Progenitor cell of endocrine pancreas (in vitro differentiated cells): Measurements from ENCODE around the gene GMDS. TPM values are rescaled to one million over a fixed set of nuclear protein-coding genes. Genes with fewer than 3 reads are reported as not detected.

Experiments used
- DNase-seq: peaks from one replicate; pipeline ENCODE4 v3.0.0; 2021; ENCODE audit warnings: low spot score; ENCODE audit not compliant: unreplicated experiment
- H3K27ac Mint-ChIP-seq: 2 replicates; pipeline ENCODE4 v1.8.0; 2021; ENCODE audit warnings: mild to moderate bottlenecking, moderate library complexity, mixed read lengths
- H3K27me3 Mint-ChIP-seq: 2 replicates; pipeline ENCODE4 v1.8.0; 2021; ENCODE audit warnings: mixed read lengths
- H3K36me3 Mint-ChIP-seq: 2 replicates; pipeline ENCODE4 v1.8.0; 2022; ENCODE audit warnings: mixed read lengths; ENCODE audit not compliant: insufficient read depth
- H3K4me1 Mint-ChIP-seq: 2 replicates; pipeline ENCODE4 v1.8.0; 2021; ENCODE audit warnings: low read depth, mixed read lengths
- H3K4me3 Mint-ChIP-seq: 2 replicates; pipeline ENCODE4 v1.8.0; 2021; ENCODE audit warnings: low read depth, mild to moderate bottlenecking, moderate library complexity, mixed read lengths
- H3K9me3 Mint-ChIP-seq: 2 replicates; pipeline ENCODE4 v1.8.0; 2021; ENCODE audit warnings: low read depth, mixed read lengths
- CTCF ChIP-seq: fragments of 200-600 bp; sonication (generic); IDR thresholded peaks from one replicate; pipeline ENCODE4 v1.5.0; 2021; ENCODE audit warnings: antibody characterized with exemption, mild to moderate bottlenecking; ENCODE audit not compliant: unreplicated experiment
- long read RNA-seq: library from polyadenylated mRNA; unstranded; transcript quantifications from one replicate; pipeline ENCODE4 v2.0.0, GENCODE V29; 2020
- total RNA-seq: library from RNA; stranded (reverse); gene quantifications from 2 replicates; pipeline ENCODE4 v1.2.1, GENCODE V29; 2021

GMDS gene
- 17.2 and 19.0 TPM in 2 replicates for total RNA-seq
- long read RNA-seq, transcript GMDS-202 (11 exons, 1,752 nt), result major isoform, 12 of 21 reads
- long read RNA-seq, partial matches to known transcripts, result 3 of 21 reads
- long read RNA-seq, other reads (novel, unspliced or antisense), result 6 of 21 reads

- Mint-ChIP-seq H3K4me1 (peaks cover 14% of the 10 kb centered on the region), H3K27me3 (peaks cover 9% of the 10 kb centered on the region), H3K36me3 (peaks cover under 1% of the 10 kb centered on the region), H3K27ac (peak within 1 kb of the TSS; percentile 97), H3K4me3 (peak within 1 kb of the TSS; percentile 95), H3K9me3 (no peaks in the 10 kb centered on the region)
- TF ChIP-seq CTCF, result no peak
- peak; percentile 74 for DNase-seq
Measured at GRCh38 chr6:2245103-2245876, at the start of gene GMDS. Gene GMDS, minus strand, starts transcription at chr6:2245605.

- Mint-ChIP-seq H3K36me3 (peaks cover 59% of the 10 kb centered on the region), H3K27ac (no peak overlapping the region), H3K4me1 (no peaks in the 10 kb centered on the region), H3K4me3 (no peak overlapping the region), H3K27me3 (no peaks in the 10 kb centered on the region), H3K9me3 (peaks cover 60% of the 10 kb centered on the region)
- no peak for DNase-seq
- no peak for TF ChIP-seq CTCF
Measured at GRCh38 chr6:2285510-2285909, 40.1 kb upstream of the GMDS start.

- TF ChIP-seq CTCF, result no peak
- DNase-seq, result no peak
- H3K27ac Mint-ChIP-seq, result no peak overlapping the region
- no peaks in the 10 kb centered on the region for H3K27me3 Mint-ChIP-seq
- H3K36me3 Mint-ChIP-seq, result peaks cover 50% of the 10 kb centered on the region
- no peak overlapping the region for H3K4me3 Mint-ChIP-seq
- peaks cover 15% of the 10 kb centered on the region for H3K4me1 Mint-ChIP-seq
- peaks cover 33% of the 10 kb centered on the region for H3K9me3 Mint-ChIP-seq
Measured at GRCh38 chr6:2275892-2276242, 30.5 kb upstream of the GMDS start.

GRCh38 chr6:2274981-2275891 lies 29.8 kb upstream of the GMDS start:
- Mint-ChIP-seq H3K9me3 (peaks cover 28% of the 10 kb centered on the region), H3K4me1 (peaks cover 20% of the 10 kb centered on the region), H3K27ac (peak overlapping the region; percentile 55), H3K36me3 (peaks cover 45% of the 10 kb centered on the region), H3K4me3 (no peak overlapping the region), H3K27me3 (no peaks in the 10 kb centered on the region)
- no peak for TF ChIP-seq CTCF
- DNase-seq, result no peak

GRCh38 chr6:2272696-2273095 lies 27.3 kb upstream of the GMDS start:
- peaks cover 13% of the 10 kb centered on the region for H3K9me3 Mint-ChIP-seq

More at GRCh38 chr6:2272696-2273095, 27.3 kb upstream of the GMDS start:
- Mint-ChIP-seq H3K27ac (no peak overlapping the region), H3K4me1 (peaks cover 20% of the 10 kb centered on the region), H3K27me3 (no peaks in the 10 kb centered on the region), H3K4me3 (no peak overlapping the region), H3K36me3 (peaks cover 33% of the 10 kb centered on the region)
- no peak for TF ChIP-seq CTCF
- no peak for DNase-seq
